Endodermal cell (in vitro differentiated cells): ENCODE results near the gene KRT5. TPM values are rescaled to one million over a fixed set of nuclear protein-coding genes. Genes with fewer than 3 reads are reported as not detected.

ENCODE experiments used
- DNase-seq: peaks from one replicate; pipeline ENCODE4 v3.0.0-alpha.2; 2017
- H3K27ac ChIP-seq: 2 replicates; pipeline ENCODE4 v1.5.1; 2013; ENCODE audit warnings: mild to moderate bottlenecking, low read depth, low read length, moderate library complexity
- H3K27me3 ChIP-seq: 2 replicates; pipeline ENCODE4 v1.6.1; 2013; ENCODE audit warnings: mild to moderate bottlenecking, low read length, moderate library complexity; ENCODE audit not compliant: insufficient read depth, control insufficient read depth, poor library complexity, severe bottlenecking
- H3K36me3 ChIP-seq: 2 replicates; pipeline ENCODE4 v1.7.0; 2013; ENCODE audit warnings: mild to moderate bottlenecking, low read length, moderate library complexity; ENCODE audit not compliant: control insufficient read depth, insufficient read depth
- H3K4me1 ChIP-seq: one replicate; pipeline ENCODE4 v1.7.0; 2013; ENCODE audit warnings: low read length; ENCODE audit not compliant: control insufficient read depth, insufficient read depth
- H3K4me3 ChIP-seq: 2 replicates; pipeline ENCODE4 v1.5.1; 2013; ENCODE audit warnings: mild to moderate bottlenecking, low read length, moderate library complexity
- H3K9ac ChIP-seq: 2 replicates; pipeline ENCODE4 v1.6.1; 2013; ENCODE audit warnings: mild to moderate bottlenecking, low read length, moderate library complexity; ENCODE audit not compliant: poor library complexity, severe bottlenecking; ENCODE audit errors: extremely low read depth
- H3K9me3 ChIP-seq: 2 replicates; pipeline ENCODE4 v1.6.1; 2013; ENCODE audit warnings: mild to moderate bottlenecking, low read length, moderate library complexity; ENCODE audit not compliant: control insufficient read depth
- H3K27ac Mint-ChIP-seq: 2 replicates; pipeline ENCODE4 v1.8.0; 2020; ENCODE audit warnings: mixed read lengths
- H3K27me3 Mint-ChIP-seq: 2 replicates; pipeline ENCODE4 v1.8.0; 2021; ENCODE audit warnings: mild to moderate bottlenecking, mixed read lengths; ENCODE audit not compliant: insufficient read depth
- H3K36me3 Mint-ChIP-seq: 2 replicates; pipeline ENCODE4 v1.8.0; 2020; ENCODE audit warnings: low read depth, mixed read lengths
- H3K4me1 Mint-ChIP-seq: 2 replicates; pipeline ENCODE4 v1.8.0; 2020; ENCODE audit warnings: mixed read lengths
- H3K4me3 Mint-ChIP-seq: 2 replicates; pipeline ENCODE4 v1.8.0; 2020; ENCODE audit warnings: mild to moderate bottlenecking, moderate library complexity, mixed read lengths
- H3K9me3 Mint-ChIP-seq: 2 replicates; pipeline ENCODE4 v1.8.0; 2020; ENCODE audit warnings: mild to moderate bottlenecking, mixed read lengths
- CTCF ChIP-seq: fragments of 200-600 bp; sonication (generic); conservative IDR thresholded peaks from 2 replicates; pipeline ENCODE4 v1.5.0; 2021; ENCODE audit warnings: antibody characterized with exemption, mild to moderate bottlenecking
- WGBS, 2 experiments: methylation state at CpG; one replicate each; pipeline versions ENCODE4 v1.1.5 to v1.1.7; 2013; ENCODE audit warnings: missing lambda C conversion rate in 2 of 2, mixed read lengths in 1 of 2; ENCODE audit not compliant: insufficient coverage in 1 of 2, insufficient read length in 1 of 2; 5-methylcytosine and 5-hydroxymethylcytosine counted together
- total RNA-seq, 2 donors: library from RNA; stranded (reverse); fragmentation: NEBNext Ultra II Directional in 1 of 2; extraction: Animal tissue kit (Norgen Biotek cat#: 25700) in 1 of 2; gene quantifications; 2 replicates in 1 of 2; 3 replicates in 1 of 2; pipeline ENCODE4 v1.2.1, GENCODE V29; 2021

KRT5 gene
- total RNA-seq, 2 donors from 2014 or later: not detected

- Histone ChIP-seq H3K27me3 (no peaks in the 10 kb centered on the region), H3K27ac (no peak overlapping the region), H3K9ac (no peak overlapping the region), H3K36me3 (no peaks in the 10 kb centered on the region), H3K4me1 (no peaks in the 10 kb centered on the region), H3K9me3 (no peaks in the 10 kb centered on the region), H3K4me3 (no peak overlapping the region)
- Mint-ChIP-seq H3K36me3 (no peaks in the 10 kb centered on the region), H3K27ac (no peak overlapping the region), H3K4me3 (no peak overlapping the region), H3K27me3 (peaks cover 5% of the 10 kb centered on the region), H3K4me1 (no peaks in the 10 kb centered on the region), H3K9me3 (no peaks in the 10 kb centered on the region)
- 93 to 94% methylated on average over 2 to 3 of the region's 3 CpGs for WGBS, 2 experiments
- DNase-seq: no peak
- no peak for TF ChIP-seq CTCF
These were observed 19.6 kb upstream of the KRT5 start for GRCh38 chr12:52539821-52540173.

GRCh38 chr12:52539083-52539820 lies 19.1 kb upstream of the KRT5 start:
- no peak overlapping the region for H3K4me3 ChIP-seq
- no peaks in the 10 kb centered on the region for H3K9me3 Mint-ChIP-seq
- no peak overlapping the region for H3K27ac ChIP-seq
- H3K36me3 Mint-ChIP-seq: no peaks in the 10 kb centered on the region
- no peak overlapping the region for H3K9ac ChIP-seq
- TF ChIP-seq CTCF: no peak
- no peaks in the 10 kb centered on the region for H3K36me3 ChIP-seq
- peaks cover 5% of the 10 kb centered on the region for H3K27me3 Mint-ChIP-seq
- no peak overlapping the region for H3K4me3 Mint-ChIP-seq
- no peaks in the 10 kb centered on the region for H3K9me3 ChIP-seq
- DNase-seq: no peak
- H3K4me1 Mint-ChIP-seq: no peaks in the 10 kb centered on the region
- H3K27ac Mint-ChIP-seq: peak overlapping the region; percentile 32
- WGBS, 2 experiments: 88 to 100% methylated on average over 2 to 5 of the region's 5 CpGs
- no peaks in the 10 kb centered on the region for H3K27me3 ChIP-seq
- H3K4me1 ChIP-seq: no peaks in the 10 kb centered on the region

- WGBS, 2 experiments: 80 to 85% methylated on average over 2 to 3 of the region's 3 CpGs
- Histone ChIP-seq H3K27ac (no peak overlapping the region), H3K9ac (no peak overlapping the region), H3K4me1 (no peaks in the 10 kb centered on the region), H3K36me3 (no peaks in the 10 kb centered on the region), H3K27me3 (no peaks in the 10 kb centered on the region), H3K9me3 (no peaks in the 10 kb centered on the region), H3K4me3 (no peak overlapping the region)
- no peaks in the 10 kb centered on the region for H3K4me1 Mint-ChIP-seq
- H3K4me3 Mint-ChIP-seq: no peak overlapping the region
- no peak overlapping the region for H3K27ac Mint-ChIP-seq
- no peak for DNase-seq
- H3K27me3 Mint-ChIP-seq: peaks cover 5% of the 10 kb centered on the region
- no peaks in the 10 kb centered on the region for H3K36me3 Mint-ChIP-seq
- H3K9me3 Mint-ChIP-seq: no peaks in the 10 kb centered on the region
- TF ChIP-seq CTCF: no peak
These were observed 16.9 kb upstream of the KRT5 start for GRCh38 chr12:52537101-52537500.
